Measurements from ENCODE around the gene XPNPEP2.

Gene XPNPEP2

DNA sequence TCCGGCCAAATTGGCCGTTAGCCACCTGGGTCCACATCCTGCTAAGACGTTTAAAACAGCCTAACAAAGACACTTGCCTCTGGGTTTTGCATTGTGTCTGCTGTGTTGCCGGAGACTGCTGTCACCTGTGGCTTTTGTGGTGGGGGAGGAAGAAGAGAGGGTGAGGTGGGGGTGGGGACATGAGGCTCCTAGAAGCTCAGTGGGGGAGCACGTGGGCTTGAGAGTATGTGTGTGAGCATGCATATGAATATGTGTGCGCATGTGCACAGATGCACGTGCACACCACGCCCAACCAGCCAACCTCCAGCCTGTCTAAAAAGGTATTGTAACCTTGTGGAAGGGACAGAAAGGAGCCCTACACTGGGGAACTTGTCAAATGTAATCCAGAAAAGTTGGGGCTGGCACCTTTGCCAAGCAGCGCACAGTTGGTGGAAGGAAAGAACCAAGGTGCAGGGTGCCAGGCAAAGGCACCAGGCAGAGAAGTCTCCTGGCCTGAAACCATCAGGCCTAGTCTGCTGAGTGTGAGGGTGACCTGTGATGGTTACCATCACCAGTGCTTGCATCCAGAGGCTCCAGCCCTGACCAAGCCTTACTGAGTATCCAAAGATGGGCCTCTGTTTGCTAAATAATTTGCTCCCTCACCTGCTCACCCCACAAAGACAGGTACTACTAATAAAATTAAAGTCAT lies 30.8 kb downstream of the XPNPEP2 start:
- TF ChIP-seq, protein P1, sequence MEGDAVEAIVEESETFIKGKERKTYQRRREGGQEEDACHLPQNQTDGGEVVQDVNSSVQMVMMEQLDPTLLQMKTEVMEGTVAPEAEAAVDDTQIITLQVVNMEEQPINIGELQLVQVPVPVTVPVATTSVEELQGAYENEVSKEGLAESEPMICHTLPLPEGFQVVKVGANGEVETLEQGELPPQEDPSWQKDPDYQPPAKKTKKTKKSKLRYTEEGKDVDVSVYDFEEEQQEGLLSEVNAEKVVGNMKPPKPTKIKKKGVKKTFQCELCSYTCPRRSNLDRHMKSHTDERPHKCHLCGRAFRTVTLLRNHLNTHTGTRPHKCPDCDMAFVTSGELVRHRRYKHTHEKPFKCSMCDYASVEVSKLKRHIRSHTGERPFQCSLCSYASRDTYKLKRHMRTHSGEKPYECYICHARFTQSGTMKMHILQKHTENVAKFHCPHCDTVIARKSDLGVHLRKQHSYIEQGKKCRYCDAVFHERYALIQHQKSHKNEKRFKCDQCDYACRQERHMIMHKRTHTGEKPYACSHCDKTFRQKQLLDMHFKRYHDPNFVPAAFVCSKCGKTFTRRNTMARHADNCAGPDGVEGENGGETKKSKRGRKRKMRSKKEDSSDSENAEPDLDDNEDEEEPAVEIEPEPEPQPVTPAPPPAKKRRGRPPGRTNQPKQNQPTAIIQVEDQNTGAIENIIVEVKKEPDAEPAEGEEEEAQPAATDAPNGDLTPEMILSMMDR (IDR thresholded peaks at IDR 0.05; ENCODE audit: borderline replicate concordance, insufficient read depth, low read depth, low read length) = no peak
- H3K4me3 ChIP-seq (ENCODE audit: low read depth, low read length) = no peak overlapping the region

- H3K4me3 ChIP-seq (ENCODE audit: low read depth, low read length) = no peak overlapping the region
- TF ChIP-seq, protein P1 (IDR thresholded peaks at IDR 0.05; ENCODE audit: borderline replicate concordance, insufficient read depth, low read depth, low read length) = no peak
Measured at GRCh38 chrX:129771266-129771995, 32.7 kb downstream of the XPNPEP2 start.

GRCh38 chrX:129772796-129773431 lies 34.1 kb downstream of the XPNPEP2 start:
- H3K4me3 ChIP-seq (ENCODE audit: low read depth, low read length) = no peak overlapping the region
- TF ChIP-seq, protein P1 (IDR thresholded peaks at IDR 0.05; ENCODE audit: borderline replicate concordance, insufficient read depth, low read depth, low read length) = no peak

GRCh38 chrX:129773649-129774458 lies 35.1 kb downstream of the XPNPEP2 start:
- H3K4me3 ChIP-seq (ENCODE audit: low read depth, low read length) = no peak overlapping the region
- TF ChIP-seq, protein P1 (IDR thresholded peaks at IDR 0.05; ENCODE audit: borderline replicate concordance, insufficient read depth, low read depth, low read length) = no peak

DNA sequence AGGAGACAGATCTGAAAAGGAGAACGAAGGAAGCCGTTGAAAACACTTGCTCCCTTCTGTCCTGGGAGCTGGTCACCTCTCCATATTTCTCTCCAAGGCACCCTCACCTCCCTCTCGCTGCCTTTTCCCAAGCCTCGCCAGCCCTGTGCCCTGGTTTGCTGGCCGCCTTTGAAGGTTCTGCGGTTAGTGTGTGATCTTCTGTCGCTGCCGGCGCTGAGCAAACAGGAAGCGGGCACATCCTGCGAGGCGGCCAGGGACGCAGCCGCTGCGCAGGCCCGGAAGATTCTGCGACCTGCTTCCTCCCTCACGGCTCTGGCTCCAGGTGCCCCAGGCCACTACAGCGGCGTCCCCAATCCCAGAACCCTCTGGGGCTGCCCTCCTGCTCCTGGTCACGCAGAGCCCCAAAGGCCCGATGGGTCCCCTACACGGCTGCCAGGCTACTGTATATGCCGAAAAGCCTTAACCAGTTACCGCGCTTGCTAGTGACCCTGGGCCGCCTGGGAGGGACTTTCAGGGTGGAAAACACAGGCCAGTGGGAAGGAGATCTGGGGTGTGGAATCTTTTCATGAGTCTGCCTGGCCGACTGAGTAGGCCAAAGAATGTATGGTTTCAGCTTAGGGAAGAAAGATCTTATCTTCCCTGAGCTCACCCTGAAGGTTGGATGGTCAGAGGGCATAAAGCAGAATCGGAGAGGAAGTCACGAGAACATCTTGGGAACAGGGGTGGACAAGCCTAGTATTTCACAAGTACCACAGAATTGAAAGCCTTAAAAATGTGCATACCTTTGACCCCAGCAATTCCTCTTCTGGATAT lies 38.6 kb downstream of the XPNPEP2 start:
- peak overlapping the region; percentile 48 for H3K4me3 ChIP-seq (ENCODE audit: low read depth, low read length)
- TF ChIP-seq, protein P1 (IDR thresholded peaks at IDR 0.05; ENCODE audit: borderline replicate concordance, insufficient read depth, low read depth, low read length) = no peak

DNA sequence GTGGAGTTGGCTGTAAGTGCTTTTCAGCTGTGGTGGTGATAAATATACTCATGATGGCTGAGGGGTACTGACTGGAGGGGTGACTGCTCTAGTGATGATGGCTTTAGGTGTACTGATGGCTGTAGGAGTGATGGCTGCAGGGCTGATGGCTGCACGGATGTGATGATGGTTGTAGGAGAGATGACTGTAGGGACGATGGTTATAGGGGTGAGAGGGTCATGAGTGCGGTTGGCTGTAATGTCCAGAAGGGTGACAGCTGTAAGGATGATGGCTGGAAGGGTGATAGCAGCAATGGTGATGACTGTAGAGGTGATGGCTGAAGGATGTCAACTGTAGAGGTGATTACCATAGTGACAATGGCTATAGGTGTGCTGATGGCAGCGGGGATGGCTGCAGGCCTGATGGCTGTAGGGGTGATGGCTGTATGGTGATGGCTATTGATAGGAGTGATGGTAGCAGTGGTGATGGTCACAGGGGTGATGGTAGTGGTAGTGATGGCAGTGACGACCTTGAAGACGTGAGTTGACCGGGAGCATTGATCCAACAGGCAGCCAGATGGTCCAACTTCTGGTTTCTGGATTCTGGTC lies 40.4 kb downstream of the XPNPEP2 start:
- TF ChIP-seq, protein P1 (IDR thresholded peaks at IDR 0.05; ENCODE audit: borderline replicate concordance, insufficient read depth, low read depth, low read length) = no peak
- peak overlapping the region; percentile 72 for H3K4me3 ChIP-seq (ENCODE audit: low read depth, low read length)

All from GM12875 (cell line).